AG04449 (cell line): Measurements from ENCODE around the gene B3GALNT2.

ENCODE experiments used
- CTCF ChIA-PET: fragments of 350-600 bp; formaldehyde crosslinking; extraction: SDS; loops from one replicate; lab custom pipeline; 2021; ENCODE audit warnings: antibody characterized with exemption; lab: Yijun Ruan, JAX
- POLR2A ChIA-PET: fragments of 400-600, 350-600 bp; formaldehyde crosslinking; extraction: SDS; loops from one replicate; lab custom pipeline; 2020; ENCODE audit warnings: antibody characterized with exemption, inconsistent platforms; lab: Yijun Ruan, JAX
- DNase-seq: peaks from one replicate; pipeline ENCODE4 v3.0.0-alpha.2; 2010; ENCODE audit warnings: low read depth, low spot score
- H3K4me3 ChIP-seq: 2 replicates; pipeline ENCODE4 v1.5.1; 2011; ENCODE audit warnings: low read depth, mild to moderate bottlenecking, control low read depth, low read length
- CTCF ChIP-seq: IDR thresholded peaks from one replicate; pipeline ENCODE4 v1.5.1; 2011; ENCODE audit warnings: mild to moderate bottlenecking, moderate library complexity, low read length, control low read depth, inconsistent platforms; ENCODE audit not compliant: insufficient read depth; ENCODE audit errors: missing control alignments

Gene B3GALNT2

GRCh38 chr1:235450433-235450832 is 53.8 kb downstream of the B3GALNT2 start:
- H3K4me3 ChIP-seq = no peak overlapping the region
- CTCF ChIA-PET = interaction anchor here (0.7 kb wide), 1 partner anchor 345 kb away, joined by 3 read pairs; no protein-coding TSS in a partner anchor
- POLR2A ChIA-PET = no interaction called here
- no peak for DNase-seq
- no peak for TF ChIP-seq CTCF

- no peak for TF ChIP-seq CTCF
- no peak for DNase-seq
- H3K4me3 ChIP-seq = no peak overlapping the region
- ChIA-PET POLR2A (no interaction called here), CTCF (interaction anchor here (0.8 kb wide), 1 partner anchor 65 kb away, joined by 3 read pairs; no protein-coding TSS in a partner anchor)
Observed at GRCh38 chr1:235448616-235449015, 55.6 kb downstream of the B3GALNT2 start.

- TF ChIP-seq CTCF = no peak
- no peak overlapping the region for H3K4me3 ChIP-seq
- DNase-seq = peak; percentile 28
- ChIA-PET POLR2A (no interaction called here), CTCF (interaction anchor here (1.1 to 4.1 kb wide), 4 partner anchors 9 to 341 kb away, joined by 3 to 30 read pairs (median 4); no protein-coding TSS in a partner anchor)
Observed at GRCh38 chr1:235442788-235443429, 61.3 kb downstream of the B3GALNT2 start.

- H3K4me3 ChIP-seq = no peak overlapping the region
- DNase-seq = no peak
- no peak for TF ChIP-seq CTCF
- CTCF ChIA-PET = interaction anchor here (0.9 to 2.6 kb wide), 2 partner anchors 24 to 342 kb away, joined by 4 to 5 read pairs; no protein-coding TSS in a partner anchor
- POLR2A ChIA-PET = no interaction called here
Observed at GRCh38 chr1:235441159-235441685, 63.0 kb downstream of the B3GALNT2 start.

GRCh38 chr1:235434001-235434400 is 70.3 kb downstream of the B3GALNT2 start:
- DNase-seq = no peak
- POLR2A ChIA-PET = no interaction called here
- CTCF ChIA-PET = interaction anchor here (0.6 kb wide), 1 partner anchor 27 kb away, joined by 3 read pairs; no protein-coding TSS in a partner anchor
- no peak overlapping the region for H3K4me3 ChIP-seq
- no peak for TF ChIP-seq CTCF

- ChIA-PET CTCF (interaction anchor here (1.1 to 2.1 kb wide), 2 partner anchors 13 to 14 kb away, joined by 3 to 12 read pairs; no protein-coding TSS in a partner anchor), POLR2A (interaction anchor here (0.7 kb wide), 1 partner anchor 310 kb away, joined by 3 read pairs; no protein-coding TSS in a partner anchor)
- peak; percentile 23 for DNase-seq
- no peak overlapping the region for H3K4me3 ChIP-seq
- no peak for TF ChIP-seq CTCF
Observed at GRCh38 chr1:235430991-235431390, 73.3 kb downstream of the B3GALNT2 start.
